Mucosa of rectum (tissue), 2 donors: ENCODE measurements around the gene INTS1.
A peak's percentile ranks its signal among the peaks of the same experiment; 100 is the strongest.

Experiments
- H3K27ac ChIP-seq, 2 donors: one replicate each; pipeline ENCODE4 v1.7.0; 2013; ENCODE audit warnings: inconsistent platforms in 2 of 2, low read depth in 2 of 2, low read length in 2 of 2
- H3K27me3 ChIP-seq, 2 donors: one replicate each; pipeline ENCODE4 v1.7.0; 2013; ENCODE audit warnings: low read length in 2 of 2; ENCODE audit not compliant: control insufficient read depth in 2 of 2, insufficient read depth in 2 of 2
- H3K36me3 ChIP-seq, 2 donors: one replicate each; pipeline ENCODE4 v1.7.0; 2013; ENCODE audit warnings: low read length in 2 of 2; ENCODE audit not compliant: control insufficient read depth in 2 of 2, insufficient read depth in 2 of 2
- H3K4me1 ChIP-seq, 2 donors: one replicate each; pipeline ENCODE4 v1.7.0; 2013; ENCODE audit warnings: low read length in 2 of 2, mild to moderate bottlenecking in 1 of 2; ENCODE audit not compliant: control insufficient read depth in 2 of 2, insufficient read depth in 2 of 2
- H3K4me3 ChIP-seq, 2 donors: one replicate each; pipeline ENCODE4 v1.7.0; 2013; ENCODE audit warnings: low read length in 2 of 2
- H3K9ac ChIP-seq, 2 donors: one replicate each; pipeline ENCODE4 v1.7.0; 2013; ENCODE audit warnings: low read length in 2 of 2, low read depth in 1 of 2, mild to moderate bottlenecking in 1 of 2
- H3K9me3 ChIP-seq, 2 donors: one replicate each; pipeline ENCODE4 v1.7.0; 2013; ENCODE audit warnings: low read length in 2 of 2; ENCODE audit not compliant: control insufficient read depth in 2 of 2
- donor health status: healthy.
- donor health status: Normal muscosa, but diverticular disease.

Gene INTS1

GRCh38 chr7:1466524-1467271 lies 37.5 kb downstream of the INTS1 start:
- Histone ChIP-seq H3K27me3 (no peaks in the 10 kb centered on the region), H3K9me3 (no peaks in the 10 kb centered on the region), H3K4me3 (no peak overlapping the region), H3K9ac (peak overlapping the region; percentile 41 to 67), H3K36me3 (peaks cover 5% of the 10 kb centered on the region in 2 donors), H3K27ac (peak overlapping the region; percentile 49 to 65), H3K4me1 (peaks cover 30 to 40% of the 10 kb centered on the region in 2 donors)

- H3K27me3 ChIP-seq: no peaks in the 10 kb centered on the region
- peaks cover 1% of the 10 kb centered on the region in 2 donors for H3K36me3 ChIP-seq
- H3K9ac ChIP-seq: no peak overlapping the region
- no peak overlapping the region for H3K4me3 ChIP-seq
- no peaks in the 10 kb centered on the region for H3K9me3 ChIP-seq
- peaks cover 42 to 57% of the 10 kb centered on the region in 2 donors for H3K4me1 ChIP-seq
- H3K27ac ChIP-seq: no peak overlapping the region
Measured at GRCh38 chr7:1464694-1465093, 39.5 kb downstream of the INTS1 start.

- H3K4me1 ChIP-seq: peaks cover 44 to 59% of the 10 kb centered on the region in 2 donors
Measured at GRCh38 chr7:1463676-1464223, 40.4 kb downstream of the INTS1 start.

GRCh38 chr7:1461646-1462375 lies 42.4 kb downstream of the INTS1 start:
- no peaks in the 10 kb centered on the region for H3K27me3 ChIP-seq
- H3K9me3 ChIP-seq: no peaks in the 10 kb centered on the region
- H3K4me1 ChIP-seq: peaks cover 60 to 72% of the 10 kb centered on the region in 2 donors
- peak overlapping the region; percentile 63 to 87 for H3K9ac ChIP-seq
- H3K36me3 ChIP-seq: no peaks in the 10 kb centered on the region
- H3K27ac ChIP-seq: peak overlapping the region; percentile 97 to 99
- peak overlapping the region in 1 of 2 donors; percentile 26 for H3K4me3 ChIP-seq

More at GRCh38 chr7:1463676-1464223, 40.4 kb downstream of the INTS1 start:
- no peaks in the 10 kb centered on the region for H3K36me3 ChIP-seq
- H3K9ac ChIP-seq: no peak overlapping the region
- H3K4me3 ChIP-seq: no peak overlapping the region
- no peaks in the 10 kb centered on the region for H3K9me3 ChIP-seq
- no peaks in the 10 kb centered on the region for H3K27me3 ChIP-seq
- peak overlapping the region; percentile 97 to 99 for H3K27ac ChIP-seq

- Histone ChIP-seq H3K9me3 (no peaks in the 10 kb centered on the region), H3K9ac (peak overlapping the region; percentile 75 to 87), H3K27me3 (no peaks in the 10 kb centered on the region), H3K36me3 (no peaks in the 10 kb centered on the region), H3K4me3 (peak overlapping the region; percentile 67 to 76), H3K4me1 (peaks cover 60 to 71% of the 10 kb centered on the region in 2 donors), H3K27ac (peak overlapping the region; percentile 97 to 99)
Measured at GRCh38 chr7:1460821-1461645, 43.2 kb downstream of the INTS1 start.

- peak overlapping the region; percentile 67 to 76 for H3K4me3 ChIP-seq
- H3K36me3 ChIP-seq: no peaks in the 10 kb centered on the region
- no peaks in the 10 kb centered on the region for H3K27me3 ChIP-seq
- H3K4me1 ChIP-seq: peaks cover 67 to 79% of the 10 kb centered on the region in 2 donors
- no peaks in the 10 kb centered on the region for H3K9me3 ChIP-seq
- H3K9ac ChIP-seq: peak overlapping the region; percentile 75 to 87
- peak overlapping the region; percentile 97 to 99 for H3K27ac ChIP-seq
Measured at GRCh38 chr7:1459920-1460820, 44.0 kb downstream of the INTS1 start.

GRCh38 chr7:1459512-1459892 lies 44.7 kb downstream of the INTS1 start:
- peaks cover 71 to 86% of the 10 kb centered on the region in 2 donors for H3K4me1 ChIP-seq
- H3K27me3 ChIP-seq: no peaks in the 10 kb centered on the region

GRCh38 chr7:1458683-1459511 lies 45.3 kb downstream of the INTS1 start, which contains the start of gene MICALL2:
Gene MICALL2 (minus strand): TSS chr7:1459470. CDS start chr7:1459326, 144 bp downstream.
- Histone ChIP-seq H3K27me3 (no peaks in the 10 kb centered on the region), H3K9ac (peak within 1 kb of the TSS; percentile 81 to 93), H3K4me3 (peak within 1 kb of the TSS; percentile 82 to 84), H3K36me3 (no peaks in the 10 kb centered on the region), H3K9me3 (no peaks in the 10 kb centered on the region), H3K27ac (peak within 1 kb of the TSS; percentile 97 to 99), H3K4me1 (peaks cover 67 to 82% of the 10 kb centered on the region in 2 donors)

More at GRCh38 chr7:1459512-1459892, 44.7 kb downstream of the INTS1 start:
- H3K4me3 ChIP-seq: peak overlapping the region in 1 of 2 donors; percentile 84
- peak overlapping the region; percentile 97 to 99 for H3K27ac ChIP-seq
- H3K9ac ChIP-seq: no peak overlapping the region
- no peaks in the 10 kb centered on the region for H3K9me3 ChIP-seq
- no peaks in the 10 kb centered on the region for H3K36me3 ChIP-seq
